CD4-positive, alpha-beta T cell (primary cell): Measurements from ENCODE around the gene TNS3. TPM values are rescaled to one million over a fixed set of nuclear protein-coding genes. Genes with fewer than 3 reads are reported as not detected.

ENCODE experiments used
- ATAC-seq: fragments of 200-7000 bp; cut with Tn5 transposase; one replicate; pipeline ENCODE4 v1.10.0; 2022; ENCODE audit warnings: mild to moderate bottlenecking; ENCODE audit not compliant: poor library complexity
- CTCF ChIA-PET: fragments of 350-600 bp; sonication (Branson Sonifier 250); formaldehyde crosslinking; loops from one replicate; lab custom pipeline; 2021; ENCODE audit warnings: antibody characterized with exemption, inconsistent platforms; lab: Charles Lee
- POLR2A ChIA-PET: fragments of 350-600 bp; sonication (Branson Sonifier 250); formaldehyde crosslinking; loops from one replicate; lab custom pipeline; 2021; ENCODE audit warnings: antibody characterized with exemption, inconsistent platforms; lab: Charles Lee
- DNase-seq, 14 experiments: peaks; one replicate each; pipeline ENCODE4 v3.0.0-alpha.2; 2013 to 2020; ENCODE audit warnings: mixed read lengths in 2 of 14
- H3K27ac ChIP-seq, 2 donors: one replicate each; pipeline versions ENCODE4 v1.5.1 to v1.7.0; 2013; ENCODE audit warnings: low read length in 2 of 2, low read depth in 1 of 2, mild to moderate bottlenecking in 1 of 2
- H3K27me3 ChIP-seq, 2 experiments: 1 replicate in 1 of 2; 2 replicates in 1 of 2; pipeline versions ENCODE4 v1.6.1 to v1.7.0; 2013; ENCODE audit warnings: low read length in 2 of 2, control low read depth in 1 of 2, mild to moderate bottlenecking in 1 of 2, moderate library complexity in 1 of 2; ENCODE audit not compliant: insufficient read depth in 2 of 2, control insufficient read depth in 1 of 2
- H3K36me3 ChIP-seq: one replicate; pipeline ENCODE4 v1.6.1; 2013; ENCODE audit warnings: low read length, control low read depth; ENCODE audit not compliant: insufficient read depth
- H3K4me1 ChIP-seq: one replicate; pipeline ENCODE4 v1.6.1; 2013; ENCODE audit warnings: low read length, control low read depth; ENCODE audit not compliant: insufficient read depth
- H3K4me3 ChIP-seq: one replicate; pipeline ENCODE4 v1.5.1; 2013; ENCODE audit warnings: mild to moderate bottlenecking, low read length, moderate library complexity
- H3K9me3 ChIP-seq, 2 experiments: 1 replicate in 1 of 2; 2 replicates in 1 of 2; pipeline versions ENCODE4 v1.6.1 to v1.7.0; 2013; ENCODE audit warnings: low read length in 2 of 2, mild to moderate bottlenecking in 2 of 2, control low read depth in 1 of 2, moderate library complexity in 1 of 2; ENCODE audit not compliant: control insufficient read depth in 1 of 2, insufficient read depth in 1 of 2
- H3K27ac Mint-ChIP-seq: one replicate; pipeline ENCODE4 v1.8.0; 2020; ENCODE audit warnings: mixed read lengths
- H3K27me3 Mint-ChIP-seq: one replicate; pipeline ENCODE4 v1.8.0; 2021; ENCODE audit warnings: mixed read lengths
- H3K36me3 Mint-ChIP-seq: one replicate; pipeline ENCODE4 v1.8.0; 2021; ENCODE audit warnings: low read depth, mixed read lengths
- H3K4me1 Mint-ChIP-seq: one replicate; pipeline ENCODE4 v1.8.0; 2021; ENCODE audit warnings: low read depth, mixed read lengths
- H3K4me3 Mint-ChIP-seq: one replicate; pipeline ENCODE4 v1.8.0; 2020; ENCODE audit warnings: mild to moderate bottlenecking, mixed read lengths
- H3K9me3 Mint-ChIP-seq: one replicate; pipeline ENCODE4 v1.8.0; 2020; ENCODE audit warnings: mixed read lengths
- intact Hi-C, 2 experiments: fragments of 100-400 bp; cut with DNase I in 1 of 2; cut with micrococcal nuclease in 1 of 2; formaldehyde crosslinking; loops; one replicate each; pipeline versions ENCODE4 v1.15.1 to v1.9.0; 2023 to 2025; cut with DNase I, micrococcal nuclease
- total RNA-seq, 174 experiments: library from RNA in 2 of 174; stranded (reverse) in 2 of 174; gene quantifications; one replicate each; pipeline ENCODE4 v1.2.3 and lab custom pipeline; 2021 to 2026
- TF ChIP-seq, protein P1 (sequence below): fragments of 200-600 bp; IDR thresholded peaks from one replicate; pipeline ENCODE4 v1.8.0; 2022; ENCODE audit warnings: antibody characterized with exemption, mild to moderate bottlenecking

The TNS3 gene
- total RNA-seq, 2 experiments from 2014 or later: 0.16 to 0.47 TPM

DNA sequence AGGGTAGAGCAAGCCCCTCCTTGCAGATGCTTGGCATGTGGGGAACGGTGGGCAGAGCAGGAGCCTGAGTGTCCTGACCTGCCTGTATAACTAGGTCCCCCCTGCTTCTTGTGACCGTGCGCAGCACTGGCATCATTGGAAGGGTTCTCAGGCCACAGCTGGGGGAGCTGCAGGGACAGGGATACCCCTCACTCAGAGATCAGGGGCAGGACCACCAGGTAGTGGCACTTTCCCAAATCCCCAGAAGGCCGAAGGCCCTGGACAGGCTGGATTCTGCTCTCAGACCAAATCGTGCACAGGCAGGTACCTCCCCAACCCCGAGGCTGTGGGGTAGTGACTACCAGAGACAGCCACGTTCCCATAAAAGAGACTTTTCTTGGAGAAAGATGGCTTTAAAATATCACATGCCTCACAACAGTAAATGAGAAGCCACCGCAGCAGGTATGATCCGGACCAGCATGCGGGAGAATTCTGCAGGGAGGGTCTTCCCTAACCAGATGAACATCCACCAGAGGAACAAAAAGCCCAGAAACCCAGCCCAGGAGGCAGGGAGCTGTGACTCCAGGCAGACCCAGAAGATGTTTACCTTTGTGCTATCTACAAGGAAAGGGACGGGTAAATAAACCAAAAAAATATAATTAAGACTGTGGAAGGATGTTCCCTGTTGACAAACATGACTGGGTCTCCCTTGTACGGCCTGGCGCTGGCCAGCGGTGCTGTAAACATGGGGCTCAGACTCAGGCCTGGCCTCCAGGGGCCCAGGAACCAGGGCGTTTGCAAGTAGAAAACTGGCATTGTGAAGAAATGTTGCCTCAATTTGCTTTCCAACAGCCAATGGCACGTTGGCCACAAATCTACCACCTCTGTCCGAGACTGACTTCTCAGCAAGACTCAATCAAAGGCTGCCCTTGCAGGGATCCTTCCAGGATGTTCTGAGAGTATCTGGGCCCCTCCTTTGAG lies 180.0 kb downstream of the TNS3 start:
- H3K9me3 Mint-ChIP-seq: no peaks in the 10 kb centered on the region
- peaks cover 11% of the 10 kb centered on the region for H3K4me1 Mint-ChIP-seq
- no peak overlapping the region for H3K4me3 Mint-ChIP-seq
- POLR2A ChIA-PET: no interaction called here
- no peaks in the 10 kb centered on the region for H3K27me3 ChIP-seq
- H3K27ac Mint-ChIP-seq: no peak overlapping the region
- no peaks in the 10 kb centered on the region for H3K36me3 Mint-ChIP-seq
- H3K9me3 ChIP-seq: peaks cover 0 to 16% of the 10 kb centered on the region in 2 experiments
- no peak overlapping the region for H3K27ac ChIP-seq
- H3K4me3 ChIP-seq: no peak overlapping the region
- DNase-seq (peak in 1 of 14 experiments; percentile 20), ATAC-seq (no peak)
- no peaks in the 10 kb centered on the region for H3K27me3 Mint-ChIP-seq
- no peaks in the 10 kb centered on the region for H3K36me3 ChIP-seq
- TF ChIP-seq, protein P1, sequence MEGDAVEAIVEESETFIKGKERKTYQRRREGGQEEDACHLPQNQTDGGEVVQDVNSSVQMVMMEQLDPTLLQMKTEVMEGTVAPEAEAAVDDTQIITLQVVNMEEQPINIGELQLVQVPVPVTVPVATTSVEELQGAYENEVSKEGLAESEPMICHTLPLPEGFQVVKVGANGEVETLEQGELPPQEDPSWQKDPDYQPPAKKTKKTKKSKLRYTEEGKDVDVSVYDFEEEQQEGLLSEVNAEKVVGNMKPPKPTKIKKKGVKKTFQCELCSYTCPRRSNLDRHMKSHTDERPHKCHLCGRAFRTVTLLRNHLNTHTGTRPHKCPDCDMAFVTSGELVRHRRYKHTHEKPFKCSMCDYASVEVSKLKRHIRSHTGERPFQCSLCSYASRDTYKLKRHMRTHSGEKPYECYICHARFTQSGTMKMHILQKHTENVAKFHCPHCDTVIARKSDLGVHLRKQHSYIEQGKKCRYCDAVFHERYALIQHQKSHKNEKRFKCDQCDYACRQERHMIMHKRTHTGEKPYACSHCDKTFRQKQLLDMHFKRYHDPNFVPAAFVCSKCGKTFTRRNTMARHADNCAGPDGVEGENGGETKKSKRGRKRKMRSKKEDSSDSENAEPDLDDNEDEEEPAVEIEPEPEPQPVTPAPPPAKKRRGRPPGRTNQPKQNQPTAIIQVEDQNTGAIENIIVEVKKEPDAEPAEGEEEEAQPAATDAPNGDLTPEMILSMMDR: no peak
- CTCF ChIA-PET: no interaction called here
- H3K4me1 ChIP-seq: no peaks in the 10 kb centered on the region
- intact Hi-C loops: no loop called here

DNA sequence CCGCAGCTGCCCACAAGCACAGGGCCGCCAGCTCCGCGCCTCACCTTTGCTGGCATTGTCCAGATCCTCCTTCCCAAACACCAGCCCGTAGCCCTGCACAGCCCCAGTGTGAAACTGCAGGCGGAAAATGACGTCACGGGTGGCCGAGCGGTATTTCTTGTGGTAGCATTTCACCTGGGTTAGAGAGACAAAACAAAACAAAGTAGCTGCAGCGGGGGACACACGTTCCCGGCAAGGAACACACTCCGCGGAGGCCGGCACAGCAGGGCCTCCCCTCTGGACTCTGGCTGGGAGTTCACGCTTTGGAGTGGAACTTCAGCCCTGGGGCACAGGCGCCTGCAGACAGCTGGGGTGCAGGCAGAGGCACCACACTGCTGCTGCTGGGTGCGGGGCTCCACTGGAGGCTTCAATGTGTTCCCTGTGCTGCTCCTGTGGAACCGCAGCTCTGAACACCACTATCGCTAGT lies 181.1 kb downstream of the TNS3 start:
- intact Hi-C loops: no loop called here
- ATAC-seq (no peak), DNase-seq (no peak)
- no peak overlapping the region for H3K4me3 ChIP-seq
- H3K36me3 Mint-ChIP-seq: no peaks in the 10 kb centered on the region
- peaks cover 11% of the 10 kb centered on the region for H3K4me1 Mint-ChIP-seq
- H3K27ac Mint-ChIP-seq: no peak overlapping the region
- H3K4me3 Mint-ChIP-seq: no peak overlapping the region
- no peaks in the 10 kb centered on the region for H3K27me3 Mint-ChIP-seq
- H3K36me3 ChIP-seq: no peaks in the 10 kb centered on the region
- H3K9me3 Mint-ChIP-seq: no peaks in the 10 kb centered on the region
- H3K4me1 ChIP-seq: no peaks in the 10 kb centered on the region
- POLR2A ChIA-PET: no interaction called here
- H3K9me3 ChIP-seq: peaks cover 0 to 12% of the 10 kb centered on the region in 2 experiments
- H3K27ac ChIP-seq: no peak overlapping the region
- CTCF ChIA-PET: no interaction called here
- TF ChIP-seq, protein P1: no peak
- H3K27me3 ChIP-seq: no peaks in the 10 kb centered on the region

DNA sequence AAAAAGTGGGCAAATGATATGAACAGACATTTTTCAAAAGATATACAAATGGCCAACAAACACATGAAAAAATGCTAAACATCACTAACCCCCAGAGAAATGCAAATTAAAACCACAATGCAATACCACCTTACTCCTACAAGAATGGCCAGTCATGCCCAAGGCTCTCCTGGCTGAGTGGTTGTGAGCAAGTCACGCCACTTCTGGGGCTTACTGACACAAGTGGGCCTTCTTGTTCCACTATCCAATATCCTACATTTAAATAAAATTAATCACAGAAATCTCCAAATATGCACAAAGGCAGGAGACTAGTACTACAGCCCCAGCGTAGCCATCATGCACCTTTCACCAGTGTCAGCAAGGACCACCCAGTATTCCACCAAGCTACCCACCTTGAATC lies 181.9 kb downstream of the TNS3 start:
- ChIA-PET CTCF (no interaction called here), POLR2A (no interaction called here)
- no peaks in the 10 kb centered on the region for H3K36me3 Mint-ChIP-seq
- no peaks in the 10 kb centered on the region for H3K9me3 Mint-ChIP-seq
- no peak overlapping the region for H3K27ac Mint-ChIP-seq
- Histone ChIP-seq H3K27ac (no peak overlapping the region), H3K36me3 (no peaks in the 10 kb centered on the region), H3K27me3 (no peaks in the 10 kb centered on the region), H3K9me3 (peaks cover 0 to 11% of the 10 kb centered on the region in 2 experiments), H3K4me1 (no peaks in the 10 kb centered on the region), H3K4me3 (no peak overlapping the region)
- intact Hi-C loops: no loop called here
- peaks cover 4% of the 10 kb centered on the region for H3K27me3 Mint-ChIP-seq
- ATAC-seq (no peak), DNase-seq (no peak)
- TF ChIP-seq, protein P1: no peak
- no peak overlapping the region for H3K4me3 Mint-ChIP-seq
- H3K4me1 Mint-ChIP-seq: peaks cover 11% of the 10 kb centered on the region
